ENCODE measurements around the gene ME3.

Gene ME3

DNA sequence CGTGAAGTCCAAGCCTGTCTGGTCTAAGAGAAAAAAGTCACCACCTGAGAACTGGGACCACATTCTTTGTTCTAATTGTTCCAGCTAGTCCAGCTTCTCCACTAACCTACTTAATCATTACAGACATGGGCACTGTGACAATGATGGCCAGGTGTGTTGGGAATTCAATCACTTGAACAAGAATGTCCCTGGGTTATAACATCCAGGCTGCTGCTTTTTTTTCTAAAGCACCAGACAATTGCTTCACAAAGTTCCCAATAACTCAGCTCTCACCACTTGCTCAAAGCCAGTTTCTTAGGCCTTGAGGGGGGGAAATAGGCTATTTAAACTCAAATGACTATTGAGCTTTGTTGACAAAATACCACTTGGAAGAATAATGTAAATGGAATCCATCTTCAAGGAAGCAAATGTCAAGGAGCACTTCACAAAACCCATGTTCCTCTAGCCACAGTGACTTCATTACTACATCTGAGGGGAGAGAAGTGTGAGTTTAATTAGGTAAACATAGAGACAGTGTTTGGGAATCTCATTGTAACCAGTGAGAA is 80.3 kb downstream of the ME3 start:
- POLR2A ChIA-PET, result no interaction called here
- DNase-seq, result no peak

DNA sequence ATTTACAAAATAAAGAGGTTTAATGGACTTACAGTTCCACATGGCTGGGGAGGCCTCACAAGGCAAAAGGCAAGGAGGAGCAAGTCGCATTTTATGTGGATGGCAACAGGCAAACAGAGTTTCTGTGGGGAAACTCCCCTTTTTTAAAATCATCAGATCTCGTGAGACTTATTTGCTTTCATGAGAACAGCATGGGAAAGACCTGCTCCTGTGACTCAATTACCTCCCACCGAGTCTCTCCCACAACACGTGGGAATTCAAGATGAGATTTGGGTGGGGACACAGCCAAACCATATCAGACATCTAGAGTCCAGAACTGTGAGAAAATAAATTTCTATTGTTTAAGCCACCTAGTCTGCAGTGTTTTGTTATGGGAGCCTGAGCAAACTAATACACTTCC is 80.8 kb downstream of the ME3 start:
- Histone ChIP-seq H3K9me3 (ENCODE audit: control extremely low read depth in 1 of 5, control insufficient read depth in 4 of 5, insufficient read depth in 2 of 5, low read depth in 1 of 5, low read length in 4 of 5) (no peaks in the 10 kb centered on the region), H3K27ac (ENCODE audit: insufficient read depth in 1 of 2, low read depth in 1 of 2, low read length in 2 of 2, poor library complexity in 1 of 2, severe bottlenecking in 2 of 2) (no peak overlapping the region), H3K4me1 (ENCODE audit: control extremely low read depth in 1 of 4, control insufficient read depth in 4 of 4, insufficient read depth in 4 of 4, low read length in 3 of 4) (peaks cover 15 to 31% (median 18%) of the 10 kb centered on the region in 4 experiments), H3K4me3 (ENCODE audit: control insufficient read depth in 1 of 7, extremely low read depth in 1 of 7, insufficient read depth in 4 of 7, low read depth in 2 of 7, low read length in 6 of 7) (no peak overlapping the region), H3K27me3 (replicated peaks in 2 of 5; ENCODE audit: control insufficient read depth in 4 of 5, insufficient read depth in 5 of 5, low read length in 4 of 5) (no peaks in the 10 kb centered on the region), H3K36me3 (ENCODE audit: control insufficient read depth in 4 of 4, insufficient read depth in 4 of 4, low read length in 3 of 4) (no peaks in the 10 kb centered on the region)
- 100% methylated on average over 3 of the region's 4 CpGs for WGBS (ENCODE audit: insufficient coverage)
- DNase-seq, result no peak
- ChIA-PET POLR2A (no interaction called here), CTCF (no interaction called here)

More for the DNA sequence above, 80.3 kb downstream of the ME3 start:
- CTCF ChIA-PET, result interaction anchor here (1.1 to 1.2 kb wide), 2 partner anchors 16 kb away, joined by 3 to 8 read pairs; no protein-coding TSS in a partner anchor
- Histone ChIP-seq H3K4me3 (ENCODE audit: control insufficient read depth in 1 of 7, extremely low read depth in 1 of 7, insufficient read depth in 4 of 7, low read depth in 2 of 7, low read length in 6 of 7) (no peak overlapping the region), H3K9me3 (ENCODE audit: control extremely low read depth in 1 of 5, control insufficient read depth in 4 of 5, insufficient read depth in 2 of 5, low read depth in 1 of 5, low read length in 4 of 5) (peaks cover 0 to 1% (median 0%) of the 10 kb centered on the region in 5 experiments), H3K27me3 (replicated peaks in 2 of 5; ENCODE audit: control insufficient read depth in 4 of 5, insufficient read depth in 5 of 5, low read length in 4 of 5) (no peaks in the 10 kb centered on the region), H3K4me1 (ENCODE audit: control extremely low read depth in 1 of 4, control insufficient read depth in 4 of 4, insufficient read depth in 4 of 4, low read length in 3 of 4) (peaks cover 16 to 36% (median 21%) of the 10 kb centered on the region in 4 experiments), H3K27ac (ENCODE audit: insufficient read depth in 1 of 2, low read depth in 1 of 2, low read length in 2 of 2, poor library complexity in 1 of 2, severe bottlenecking in 2 of 2) (peak overlapping the region in 1 of 2 experiments; percentile 55), H3K36me3 (ENCODE audit: control insufficient read depth in 4 of 4, insufficient read depth in 4 of 4, low read length in 3 of 4) (no peaks in the 10 kb centered on the region)
- whole genome bisulfite sequencing (ENCODE audit: insufficient coverage), result 50% methylated on average over 1 of the region's 1 CpG

DNA sequence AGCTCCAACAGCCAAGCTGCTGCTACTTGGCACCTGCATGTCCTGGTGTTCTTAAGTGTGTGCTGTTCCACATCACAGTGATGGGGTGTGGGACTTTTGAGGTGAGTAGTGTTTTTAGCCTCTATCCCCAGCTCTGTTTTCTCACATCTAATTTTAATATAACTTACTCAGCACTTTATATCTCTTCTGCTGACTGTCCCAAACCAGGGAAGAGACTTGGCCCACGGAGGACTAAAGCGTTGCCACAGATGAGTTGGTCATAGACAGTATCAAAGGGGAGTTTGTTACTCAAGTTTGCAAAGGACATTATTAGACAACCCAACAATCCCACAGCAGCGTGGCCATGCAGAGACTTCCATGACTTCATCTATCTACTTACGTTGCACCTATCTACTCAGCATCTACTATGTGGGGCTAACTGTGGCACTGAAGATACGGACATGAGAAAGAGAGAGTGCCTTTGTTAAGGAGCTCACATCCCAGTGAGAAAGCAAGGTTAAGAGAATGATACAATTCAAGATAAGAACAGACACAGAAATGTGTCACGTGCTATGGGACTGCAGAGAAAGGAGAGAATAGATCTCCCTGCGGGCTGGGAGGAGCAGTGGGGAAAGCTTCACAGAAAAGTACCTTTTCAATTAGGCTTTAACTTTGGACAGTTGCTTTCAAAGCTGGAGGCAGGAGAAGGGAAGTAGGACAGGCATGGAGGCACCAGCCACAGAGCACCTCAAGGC is 82.4 kb downstream of the ME3 start:
- DNase-seq, result no peak
- POLR2A ChIA-PET, result no interaction called here
- H3K27ac ChIP-seq (ENCODE audit: insufficient read depth in 1 of 2, low read depth in 1 of 2, low read length in 2 of 2, poor library complexity in 1 of 2, severe bottlenecking in 2 of 2), result no peak overlapping the region
- CTCF ChIA-PET, result interaction anchor here (1.3 kb wide), 1 partner anchor 19 kb away, joined by 3 read pairs; no protein-coding TSS in a partner anchor
- H3K36me3 ChIP-seq (ENCODE audit: control insufficient read depth in 4 of 4, insufficient read depth in 4 of 4, low read length in 3 of 4), result no peaks in the 10 kb centered on the region
- WGBS (ENCODE audit: insufficient coverage), result 97% methylated on average over 3 of the region's 7 CpGs
- H3K27me3 ChIP-seq (replicated peaks in 2 of 5; ENCODE audit: control insufficient read depth in 4 of 5, insufficient read depth in 5 of 5, low read length in 4 of 5), result no peaks in the 10 kb centered on the region
- H3K4me1 ChIP-seq (ENCODE audit: control extremely low read depth in 1 of 4, control insufficient read depth in 4 of 4, insufficient read depth in 4 of 4, low read length in 3 of 4), result peaks cover 15 to 31% (median 18%) of the 10 kb centered on the region in 4 experiments
- no peaks in the 10 kb centered on the region for H3K9me3 ChIP-seq (ENCODE audit: control extremely low read depth in 1 of 5, control insufficient read depth in 4 of 5, insufficient read depth in 2 of 5, low read depth in 1 of 5, low read length in 4 of 5)
- no peak overlapping the region for H3K4me3 ChIP-seq (ENCODE audit: control insufficient read depth in 1 of 7, extremely low read depth in 1 of 7, insufficient read depth in 4 of 7, low read depth in 2 of 7, low read length in 6 of 7)

- peak in 2 of 3 donors; percentile 11 to 15 for DNase-seq
- Histone ChIP-seq H3K4me3 (ENCODE audit: control insufficient read depth in 1 of 7, extremely low read depth in 1 of 7, insufficient read depth in 4 of 7, low read depth in 2 of 7, low read length in 6 of 7) (no peak overlapping the region), H3K4me1 (ENCODE audit: control extremely low read depth in 1 of 4, control insufficient read depth in 4 of 4, insufficient read depth in 4 of 4, low read length in 3 of 4) (peaks cover 15 to 31% (median 18%) of the 10 kb centered on the region in 4 experiments), H3K9me3 (ENCODE audit: control extremely low read depth in 1 of 5, control insufficient read depth in 4 of 5, insufficient read depth in 2 of 5, low read depth in 1 of 5, low read length in 4 of 5) (no peaks in the 10 kb centered on the region), H3K36me3 (ENCODE audit: control insufficient read depth in 4 of 4, insufficient read depth in 4 of 4, low read length in 3 of 4) (no peaks in the 10 kb centered on the region), H3K27me3 (replicated peaks in 2 of 5; ENCODE audit: control insufficient read depth in 4 of 5, insufficient read depth in 5 of 5, low read length in 4 of 5) (no peaks in the 10 kb centered on the region), H3K27ac (ENCODE audit: insufficient read depth in 1 of 2, low read depth in 1 of 2, low read length in 2 of 2, poor library complexity in 1 of 2, severe bottlenecking in 2 of 2) (no peak overlapping the region)
- CTCF ChIA-PET, result interaction anchor here (1.3 kb wide), 1 partner anchor 20 kb away, joined by 3 read pairs; no protein-coding TSS in a partner anchor
- POLR2A ChIA-PET, result no interaction called here
Observed at GRCh38 chr11:86589204-86589603, 83.2 kb downstream of the ME3 start.

GRCh38 chr11:86588566-86589090 is 83.8 kb downstream of the ME3 start:
- H3K36me3 ChIP-seq (ENCODE audit: control insufficient read depth in 4 of 4, insufficient read depth in 4 of 4, low read length in 3 of 4), result no peaks in the 10 kb centered on the region
- peaks cover 15 to 31% (median 18%) of the 10 kb centered on the region in 4 experiments for H3K4me1 ChIP-seq (ENCODE audit: control extremely low read depth in 1 of 4, control insufficient read depth in 4 of 4, insufficient read depth in 4 of 4, low read length in 3 of 4)
- H3K9me3 ChIP-seq (ENCODE audit: control extremely low read depth in 1 of 5, control insufficient read depth in 4 of 5, insufficient read depth in 2 of 5, low read depth in 1 of 5, low read length in 4 of 5), result no peaks in the 10 kb centered on the region
- ChIA-PET POLR2A (no interaction called here), CTCF (interaction anchor here (0.9 kb wide), 1 partner anchor 17 kb away, joined by 3 read pairs; no protein-coding TSS in a partner anchor)
- DNase-seq, result peak in 2 of 3 donors; percentile 51 to 71
- no peaks in the 10 kb centered on the region for H3K27me3 ChIP-seq (replicated peaks in 2 of 5; ENCODE audit: control insufficient read depth in 4 of 5, insufficient read depth in 5 of 5, low read length in 4 of 5)
- H3K27ac ChIP-seq (ENCODE audit: insufficient read depth in 1 of 2, low read depth in 1 of 2, low read length in 2 of 2, poor library complexity in 1 of 2, severe bottlenecking in 2 of 2), result no peak overlapping the region
- WGBS (ENCODE audit: insufficient coverage), result 20% methylated on average over 1 of the region's 2 CpGs
- H3K4me3 ChIP-seq (ENCODE audit: control insufficient read depth in 1 of 7, extremely low read depth in 1 of 7, insufficient read depth in 4 of 7, low read depth in 2 of 7, low read length in 6 of 7), result no peak overlapping the region

DNA sequence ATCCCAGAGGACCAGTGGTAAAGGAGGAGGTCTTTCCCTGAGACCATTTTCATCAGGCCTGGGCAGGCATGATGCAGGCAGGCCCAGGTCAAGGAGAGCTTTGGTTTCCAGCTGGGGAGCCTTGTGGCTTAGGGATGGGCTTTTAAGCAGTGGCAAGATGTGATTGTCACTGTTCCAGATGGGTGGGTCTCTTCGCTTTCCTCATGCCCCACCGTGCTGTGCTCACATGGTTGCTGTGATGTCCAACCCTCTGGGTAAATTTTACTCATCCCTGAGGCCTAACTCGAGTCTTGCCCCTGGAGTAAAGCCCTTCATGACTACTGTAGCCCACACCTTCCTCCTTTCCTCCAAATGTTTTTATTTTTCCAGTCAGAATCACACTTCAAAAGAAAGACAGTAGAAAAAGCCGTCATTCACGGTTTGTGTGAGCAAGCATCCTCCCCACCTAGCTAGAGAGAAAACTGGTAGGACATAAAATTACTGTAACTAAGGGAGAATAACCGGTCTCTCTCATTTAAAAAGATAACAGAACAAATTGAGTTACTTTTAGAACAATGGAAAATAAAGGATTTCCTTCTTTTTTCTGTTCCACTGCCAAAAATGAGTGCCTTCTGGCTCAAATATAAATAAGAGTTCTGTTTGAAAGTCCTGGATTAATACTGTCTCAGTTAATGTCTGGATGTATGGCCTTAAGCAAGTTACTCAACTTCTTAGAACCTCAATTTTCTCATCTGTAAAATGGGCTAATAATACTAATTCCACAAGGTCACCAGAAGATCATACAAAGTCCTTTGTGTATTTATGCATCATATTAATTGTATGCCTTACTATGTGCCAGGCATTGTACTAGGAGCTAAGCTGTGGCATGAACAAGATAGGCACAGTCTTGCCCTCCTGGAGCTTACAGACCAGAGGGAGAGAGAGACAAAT is 84.9 kb downstream of the ME3 start:
- no peaks in the 10 kb centered on the region for H3K27me3 ChIP-seq (replicated peaks in 2 of 5; ENCODE audit: control insufficient read depth in 4 of 5, insufficient read depth in 5 of 5, low read length in 4 of 5)
- H3K36me3 ChIP-seq (ENCODE audit: control insufficient read depth in 4 of 4, insufficient read depth in 4 of 4, low read length in 3 of 4), result no peaks in the 10 kb centered on the region
- no peak overlapping the region for H3K27ac ChIP-seq (ENCODE audit: insufficient read depth in 1 of 2, low read depth in 1 of 2, low read length in 2 of 2, poor library complexity in 1 of 2, severe bottlenecking in 2 of 2)
- H3K4me3 ChIP-seq (ENCODE audit: control insufficient read depth in 1 of 7, extremely low read depth in 1 of 7, insufficient read depth in 4 of 7, low read depth in 2 of 7, low read length in 6 of 7), result no peak overlapping the region
- ChIA-PET CTCF (interaction anchor here (1.2 kb wide), 1 partner anchor 21 kb away, joined by 3 read pairs; no protein-coding TSS in a partner anchor), POLR2A (no interaction called here)
- peaks cover 7 to 22% (median 10%) of the 10 kb centered on the region in 4 experiments for H3K4me1 ChIP-seq (ENCODE audit: control extremely low read depth in 1 of 4, control insufficient read depth in 4 of 4, insufficient read depth in 4 of 4, low read length in 3 of 4)
- WGBS (ENCODE audit: insufficient coverage), result 95% methylated on average over 3 of the region's 6 CpGs
- DNase-seq, result no peak
- H3K9me3 ChIP-seq (ENCODE audit: control extremely low read depth in 1 of 5, control insufficient read depth in 4 of 5, insufficient read depth in 2 of 5, low read depth in 1 of 5, low read length in 4 of 5), result no peaks in the 10 kb centered on the region

Data from common myeloid progenitor, CD34-positive (primary cell).